ENCODE results near the gene TNFAIP1. TPM values are rescaled to one million over a fixed set of nuclear protein-coding genes. Genes with fewer than 3 reads are reported as not detected.

The TNFAIP1 gene
- polyA plus RNA-seq, 4 donors = 41.0 to 42.9 (median 42.3) TPM

GRCh38 chr17:28344011-28344410, 8.4 kb downstream of the TNFAIP1 start:
- DNase-seq (ENCODE audit: low read depth in 4 of 4, low spot score in 2 of 4) = no peak

GRCh38 chr17:28344435-28344901, 8.9 kb downstream of the TNFAIP1 start:
- DNase-seq (ENCODE audit: low read depth in 4 of 4, low spot score in 2 of 4) = no peak

- no peak for DNase-seq (ENCODE audit: low read depth in 4 of 4, low spot score in 2 of 4)
Measured at GRCh38 chr17:28345419-28346198, 10.0 kb downstream of the TNFAIP1 start.

GRCh38 chr17:28346199-28346580, 10.6 kb downstream of the TNFAIP1 start:
- DNase-seq (ENCODE audit: low read depth in 4 of 4, low spot score in 2 of 4) = no peak

GRCh38 chr17:28346746-28347246, 11.2 kb downstream of the TNFAIP1 start:
- no peak for DNase-seq (ENCODE audit: low read depth in 4 of 4, low spot score in 2 of 4)

- no peak for DNase-seq (ENCODE audit: low read depth in 4 of 4, low spot score in 2 of 4)
Measured at GRCh38 chr17:28347261-28347891, 11.8 kb downstream of the TNFAIP1 start.

- no peak for DNase-seq (ENCODE audit: low read depth in 4 of 4, low spot score in 2 of 4)
Measured at GRCh38 chr17:28348979-28349378, 13.4 kb downstream of the TNFAIP1 start.

- DNase-seq (ENCODE audit: low read depth in 4 of 4, low spot score in 2 of 4) = no peak
Measured at GRCh38 chr17:28350271-28350670, 14.7 kb downstream of the TNFAIP1 start.

- DNase-seq (ENCODE audit: low read depth in 4 of 4, low spot score in 2 of 4) = peak in 3 of 4 donors; percentile 78 to 90 (median 84)
Measured at GRCh38 chr17:28357061-28357900, 21.7 kb downstream of the TNFAIP1 start, which contains the start of gene POLDIP2. Gene POLDIP2 (minus strand): TSS chr17:28357527. CDS start chr17:28357448, 79 bp downstream.

- DNase-seq (ENCODE audit: low read depth in 4 of 4, low spot score in 2 of 4) = no peak
Measured at GRCh38 chr17:28357901-28358197, 22.3 kb downstream of the TNFAIP1 start.

GRCh38 chr17:28363186-28363585, 27.6 kb downstream of the TNFAIP1 start:
- no peak for DNase-seq (ENCODE audit: low read depth in 4 of 4, low spot score in 2 of 4)

GRCh38 chr17:28363776-28364650, 28.5 kb downstream of the TNFAIP1 start:
- DNase-seq (ENCODE audit: low read depth in 4 of 4, low spot score in 2 of 4) = no peak

GRCh38 chr17:28364665-28365363, 29.3 kb downstream of the TNFAIP1 start, which contains the start of gene SEBOX:
Gene SEBOX (minus strand): TSS chr17:28365199. CDS start chr17:28365151, 48 bp downstream.
- no peak for DNase-seq (ENCODE audit: low read depth in 4 of 4, low spot score in 2 of 4)

- no peak for DNase-seq (ENCODE audit: low read depth in 4 of 4, low spot score in 2 of 4)
Measured at GRCh38 chr17:28365487-28365886, 29.9 kb downstream of the TNFAIP1 start.

GRCh38 chr17:28366605-28367004, 31.0 kb downstream of the TNFAIP1 start:
- DNase-seq (ENCODE audit: low read depth in 4 of 4, low spot score in 2 of 4) = no peak

GRCh38 chr17:28367641-28368305, 32.2 kb downstream of the TNFAIP1 start:
- no peak for DNase-seq (ENCODE audit: low read depth in 4 of 4, low spot score in 2 of 4)

GRCh38 chr17:28368306-28368831, 32.8 kb downstream of the TNFAIP1 start:
- no peak for DNase-seq (ENCODE audit: low read depth in 4 of 4, low spot score in 2 of 4)

- DNase-seq (ENCODE audit: low read depth in 4 of 4, low spot score in 2 of 4) = no peak
Measured at GRCh38 chr17:28368915-28369683, 33.5 kb downstream of the TNFAIP1 start.
